ENCODE results near the gene ZNF469.

Gene ZNF469

GRCh38 chr16:88345721-88346560, 36.8 kb upstream of the ZNF469 start:
- in situ Hi-C loops (cut with HindIII; ENCODE audit: low sequenced_read_pairs) = no loop called here

GRCh38 chr16:88346680-88347505, 35.9 kb upstream of the ZNF469 start:
- in situ Hi-C loops (cut with HindIII; ENCODE audit: low sequenced_read_pairs) = no loop called here

GRCh38 chr16:88347656-88348376, 34.9 kb upstream of the ZNF469 start:
- in situ Hi-C loops (cut with HindIII; ENCODE audit: low sequenced_read_pairs) = no loop called here

- in situ Hi-C loops (cut with HindIII; ENCODE audit: low sequenced_read_pairs) = no loop called here
Measured at GRCh38 chr16:88348377-88349152, 34.2 kb upstream of the ZNF469 start.

- in situ Hi-C loops (cut with HindIII; ENCODE audit: low sequenced_read_pairs) = no loop called here
Measured at GRCh38 chr16:88349153-88349902, 33.4 kb upstream of the ZNF469 start.

- in situ Hi-C loops (cut with HindIII; ENCODE audit: low sequenced_read_pairs) = loop anchor here (10.0 kb wide), 1 partner anchor 55 kb away; no protein-coding TSS in a partner anchor
Measured at GRCh38 chr16:88349903-88350900, 32.6 kb upstream of the ZNF469 start.

GRCh38 chr16:88350922-88351321, 31.8 kb upstream of the ZNF469 start:
- in situ Hi-C loops (cut with HindIII; ENCODE audit: low sequenced_read_pairs) = loop anchor here (10.0 kb wide), 1 partner anchor 56 kb away; no protein-coding TSS in a partner anchor

- in situ Hi-C loops (cut with HindIII; ENCODE audit: low sequenced_read_pairs) = loop anchor here (10.0 kb wide), 1 partner anchor 57 kb away; no protein-coding TSS in a partner anchor
Measured at GRCh38 chr16:88351491-88352101, 31.2 kb upstream of the ZNF469 start.

- in situ Hi-C loops (cut with HindIII; ENCODE audit: low sequenced_read_pairs) = loop anchor here (10.0 kb wide), 1 partner anchor 58 kb away; no protein-coding TSS in a partner anchor
Measured at GRCh38 chr16:88352261-88353200, 30.2 kb upstream of the ZNF469 start.

GRCh38 chr16:88353232-88353631, 29.5 kb upstream of the ZNF469 start:
- in situ Hi-C loops (cut with HindIII; ENCODE audit: low sequenced_read_pairs) = loop anchor here (10.0 kb wide), 1 partner anchor 58 kb away; no protein-coding TSS in a partner anchor

- in situ Hi-C loops (cut with HindIII; ENCODE audit: low sequenced_read_pairs) = loop anchor here (10.0 kb wide), 1 partner anchor 59 kb away; no protein-coding TSS in a partner anchor
Measured at GRCh38 chr16:88353691-88354090, 29.1 kb upstream of the ZNF469 start.

GRCh38 chr16:88354229-88355092, 28.3 kb upstream of the ZNF469 start:
- in situ Hi-C loops (cut with HindIII; ENCODE audit: low sequenced_read_pairs) = loop anchor here (10.0 kb wide), 1 partner anchor 60 kb away; no protein-coding TSS in a partner anchor

GRCh38 chr16:88355093-88355388, 27.7 kb upstream of the ZNF469 start:
- in situ Hi-C loops (cut with HindIII; ENCODE audit: low sequenced_read_pairs) = loop anchor here (10.0 kb wide), 1 partner anchor 60 kb away; no protein-coding TSS in a partner anchor

GRCh38 chr16:88355389-88356123, 27.2 kb upstream of the ZNF469 start:
- in situ Hi-C loops (cut with HindIII; ENCODE audit: low sequenced_read_pairs) = loop anchor here (10.0 kb wide), 1 partner anchor 61 kb away; no protein-coding TSS in a partner anchor

Data from DLD1 (cell line).